Sigmoid colon (tissue), 3 donors: ENCODE results near the gene GRID1.

Experiments
- POLR2A ChIP-seq, 2 donors: fragments of 450-650 bp; IDR thresholded peaks; one replicate each; pipeline ENCODE4 v1.6.1; 2016; ENCODE audit warnings: antibody characterized with exemption in 2 of 2, mild to moderate bottlenecking in 2 of 2, moderate library complexity in 2 of 2
- TF ChIP-seq, protein P1 (sequence below), 4 experiments: fragments of 450-650 bp in 3 of 4; fragments of 200-600 bp in 1 of 4; IDR thresholded peaks; one replicate each; pipeline ENCODE4 v1.5.1; 2016 to 2019; ENCODE audit warnings: antibody characterized with exemption in 4 of 4, mild to moderate bottlenecking in 3 of 4, moderate library complexity in 2 of 4

- TF ChIP-seq, protein P1, sequence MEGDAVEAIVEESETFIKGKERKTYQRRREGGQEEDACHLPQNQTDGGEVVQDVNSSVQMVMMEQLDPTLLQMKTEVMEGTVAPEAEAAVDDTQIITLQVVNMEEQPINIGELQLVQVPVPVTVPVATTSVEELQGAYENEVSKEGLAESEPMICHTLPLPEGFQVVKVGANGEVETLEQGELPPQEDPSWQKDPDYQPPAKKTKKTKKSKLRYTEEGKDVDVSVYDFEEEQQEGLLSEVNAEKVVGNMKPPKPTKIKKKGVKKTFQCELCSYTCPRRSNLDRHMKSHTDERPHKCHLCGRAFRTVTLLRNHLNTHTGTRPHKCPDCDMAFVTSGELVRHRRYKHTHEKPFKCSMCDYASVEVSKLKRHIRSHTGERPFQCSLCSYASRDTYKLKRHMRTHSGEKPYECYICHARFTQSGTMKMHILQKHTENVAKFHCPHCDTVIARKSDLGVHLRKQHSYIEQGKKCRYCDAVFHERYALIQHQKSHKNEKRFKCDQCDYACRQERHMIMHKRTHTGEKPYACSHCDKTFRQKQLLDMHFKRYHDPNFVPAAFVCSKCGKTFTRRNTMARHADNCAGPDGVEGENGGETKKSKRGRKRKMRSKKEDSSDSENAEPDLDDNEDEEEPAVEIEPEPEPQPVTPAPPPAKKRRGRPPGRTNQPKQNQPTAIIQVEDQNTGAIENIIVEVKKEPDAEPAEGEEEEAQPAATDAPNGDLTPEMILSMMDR (IDR thresholded peaks at IDR 0.05) = no peak
- no peak for TF ChIP-seq POLR2A (IDR thresholded peaks at IDR 0.05)
Observed at GRCh38 chr10:85638797-85639196, 727.8 kb downstream of the GRID1 start.
